Measurements from ENCODE around the gene UBA3. TPM values are rescaled to one million over a fixed set of nuclear protein-coding genes. Genes with fewer than 3 reads are reported as not detected.
A peak's percentile ranks its signal among the peaks of the same experiment; 100 is the strongest.

Gene UBA3
- total RNA-seq: 10 to 100 TPM; 68.0 to 95.2 TPM

GRCh38 chr3:69080233-69080920 lies at the start of gene UBA3:
Gene UBA3 (minus strand): TSS chr3:69080365. CDS start chr3:69080353, 12 bp downstream.
- no peaks in the 10 kb centered on the region for H3K9me3 Mint-ChIP-seq
- peak; percentile 54 for ATAC-seq (replicated peaks)
- peak within 1 kb of the TSS; percentile 90 for H3K4me3 Mint-ChIP-seq

GRCh38 chr3:69129531-69129930 lies 49.4 kb upstream of the UBA3 start:
- no peak for ATAC-seq (replicated peaks)
- Mint-ChIP-seq H3K4me3 (no peak overlapping the region), H3K27ac (no peak overlapping the region)

More at GRCh38 chr3:69080233-69080920, at the start of gene UBA3:
- Mint-ChIP-seq H3K27ac (peak within 1 kb of the TSS; percentile 96), H3K4me1 (peaks cover 35% of the 10 kb centered on the region), H3K36me3 (ENCODE audit: low read depth) (peaks cover 51% of the 10 kb centered on the region), H3K27me3 (no peaks in the 10 kb centered on the region)

GRCh38 chr3:69128509-69128908 lies 48.3 kb upstream of the UBA3 start:
- no peaks in the 10 kb centered on the region for H3K9me3 Mint-ChIP-seq
- H3K27me3 Mint-ChIP-seq: peaks cover 4% of the 10 kb centered on the region
- H3K4me1 Mint-ChIP-seq: no peaks in the 10 kb centered on the region
- H3K27ac Mint-ChIP-seq: no peak overlapping the region
- no peak for ATAC-seq (replicated peaks)
- H3K4me3 Mint-ChIP-seq: no peak overlapping the region
- no peaks in the 10 kb centered on the region for H3K36me3 Mint-ChIP-seq (ENCODE audit: low read depth)

More at GRCh38 chr3:69129531-69129930, 49.4 kb upstream of the UBA3 start:
- no peaks in the 10 kb centered on the region for H3K9me3 Mint-ChIP-seq
- peaks cover 4% of the 10 kb centered on the region for H3K27me3 Mint-ChIP-seq
- H3K4me1 Mint-ChIP-seq: no peaks in the 10 kb centered on the region
- H3K36me3 Mint-ChIP-seq (ENCODE audit: low read depth): no peaks in the 10 kb centered on the region

- no peak overlapping the region for H3K27ac Mint-ChIP-seq
- peaks cover 4% of the 10 kb centered on the region for H3K27me3 Mint-ChIP-seq
- H3K36me3 Mint-ChIP-seq (ENCODE audit: low read depth): no peaks in the 10 kb centered on the region
- no peaks in the 10 kb centered on the region for H3K9me3 Mint-ChIP-seq
- no peak overlapping the region for H3K4me3 Mint-ChIP-seq
- ATAC-seq (replicated peaks): no peak
- no peaks in the 10 kb centered on the region for H3K4me1 Mint-ChIP-seq
Observed at GRCh38 chr3:69126999-69127398, 46.8 kb upstream of the UBA3 start.

GRCh38 chr3:69126216-69126615 lies 46.1 kb upstream of the UBA3 start:
- H3K27ac Mint-ChIP-seq: no peak overlapping the region
- H3K27me3 Mint-ChIP-seq: peaks cover 4% of the 10 kb centered on the region
- no peaks in the 10 kb centered on the region for H3K9me3 Mint-ChIP-seq
- H3K4me3 Mint-ChIP-seq: no peak overlapping the region
- no peaks in the 10 kb centered on the region for H3K36me3 Mint-ChIP-seq (ENCODE audit: low read depth)
- no peak for ATAC-seq (replicated peaks)
- no peaks in the 10 kb centered on the region for H3K4me1 Mint-ChIP-seq

- ATAC-seq (replicated peaks): no peak
- Mint-ChIP-seq H3K9me3 (no peaks in the 10 kb centered on the region), H3K4me1 (no peaks in the 10 kb centered on the region), H3K27ac (no peak within 1 kb of the TSS), H3K4me3 (no peak within 1 kb of the TSS), H3K27me3 (no peaks in the 10 kb centered on the region), H3K36me3 (ENCODE audit: low read depth) (no peaks in the 10 kb centered on the region)
Observed at GRCh38 chr3:69122403-69122802, 42.2 kb upstream of the UBA3 start, which contains the start of gene LMOD3. Gene LMOD3 (minus strand): TSS chr3:69122595. CDS start chr3:69122386, 209 bp downstream.

GRCh38 chr3:69121950-69122349 lies 41.8 kb upstream of the UBA3 start:
- Mint-ChIP-seq H3K4me3 (no peak overlapping the region), H3K27ac (no peak overlapping the region), H3K4me1 (no peaks in the 10 kb centered on the region), H3K9me3 (no peaks in the 10 kb centered on the region), H3K36me3 (ENCODE audit: low read depth) (no peaks in the 10 kb centered on the region), H3K27me3 (no peaks in the 10 kb centered on the region)
- ATAC-seq (replicated peaks): no peak

- H3K4me3 Mint-ChIP-seq: no peak overlapping the region
- no peaks in the 10 kb centered on the region for H3K27me3 Mint-ChIP-seq
- no peak for ATAC-seq (replicated peaks)
- no peaks in the 10 kb centered on the region for H3K9me3 Mint-ChIP-seq
- H3K36me3 Mint-ChIP-seq (ENCODE audit: low read depth): no peaks in the 10 kb centered on the region
- H3K4me1 Mint-ChIP-seq: no peaks in the 10 kb centered on the region
- H3K27ac Mint-ChIP-seq: no peak overlapping the region
Observed at GRCh38 chr3:69121513-69121912, 41.3 kb upstream of the UBA3 start.

- H3K36me3 Mint-ChIP-seq (ENCODE audit: low read depth): no peaks in the 10 kb centered on the region
- no peaks in the 10 kb centered on the region for H3K27me3 Mint-ChIP-seq
- no peaks in the 10 kb centered on the region for H3K4me1 Mint-ChIP-seq
- H3K27ac Mint-ChIP-seq: no peak overlapping the region
- no peaks in the 10 kb centered on the region for H3K9me3 Mint-ChIP-seq
- ATAC-seq (replicated peaks): peak; percentile 81
- no peak overlapping the region for H3K4me3 Mint-ChIP-seq
Observed at GRCh38 chr3:69120879-69121464, 40.8 kb upstream of the UBA3 start.

GRCh38 chr3:69119681-69120080 lies 39.5 kb upstream of the UBA3 start:
- H3K4me1 Mint-ChIP-seq: no peaks in the 10 kb centered on the region
- H3K9me3 Mint-ChIP-seq: no peaks in the 10 kb centered on the region
- H3K27ac Mint-ChIP-seq: no peak overlapping the region
- no peaks in the 10 kb centered on the region for H3K27me3 Mint-ChIP-seq
- H3K4me3 Mint-ChIP-seq: no peak overlapping the region
- no peaks in the 10 kb centered on the region for H3K36me3 Mint-ChIP-seq (ENCODE audit: low read depth)
- ATAC-seq (replicated peaks): no peak

GRCh38 chr3:69119138-69119537 lies 39.0 kb upstream of the UBA3 start:
- no peaks in the 10 kb centered on the region for H3K36me3 Mint-ChIP-seq (ENCODE audit: low read depth)
- no peaks in the 10 kb centered on the region for H3K9me3 Mint-ChIP-seq
- no peak overlapping the region for H3K27ac Mint-ChIP-seq

GRCh38 chr3:69118555-69118954 lies 38.4 kb upstream of the UBA3 start:
- Mint-ChIP-seq H3K36me3 (ENCODE audit: low read depth) (no peaks in the 10 kb centered on the region), H3K4me1 (no peaks in the 10 kb centered on the region), H3K27ac (no peak overlapping the region), H3K9me3 (no peaks in the 10 kb centered on the region), H3K4me3 (no peak overlapping the region), H3K27me3 (no peaks in the 10 kb centered on the region)
- ATAC-seq (replicated peaks): no peak

More at GRCh38 chr3:69119138-69119537, 39.0 kb upstream of the UBA3 start:
- ATAC-seq (replicated peaks): no peak
- Mint-ChIP-seq H3K27me3 (no peaks in the 10 kb centered on the region), H3K4me3 (no peak overlapping the region), H3K4me1 (no peaks in the 10 kb centered on the region)

- Mint-ChIP-seq H3K27ac (no peak overlapping the region), H3K4me1 (no peaks in the 10 kb centered on the region), H3K27me3 (no peaks in the 10 kb centered on the region), H3K4me3 (no peak overlapping the region), H3K9me3 (no peaks in the 10 kb centered on the region), H3K36me3 (ENCODE audit: low read depth) (no peaks in the 10 kb centered on the region)
- ATAC-seq (replicated peaks): no peak
Observed at GRCh38 chr3:69116897-69117296, 36.7 kb upstream of the UBA3 start.

GRCh38 chr3:69116162-69116561 lies 36.0 kb upstream of the UBA3 start:
- no peaks in the 10 kb centered on the region for H3K9me3 Mint-ChIP-seq
- no peaks in the 10 kb centered on the region for H3K36me3 Mint-ChIP-seq (ENCODE audit: low read depth)
- no peak for ATAC-seq (replicated peaks)
- H3K27ac Mint-ChIP-seq: no peak overlapping the region
- no peaks in the 10 kb centered on the region for H3K4me1 Mint-ChIP-seq
- H3K27me3 Mint-ChIP-seq: no peaks in the 10 kb centered on the region
- no peak overlapping the region for H3K4me3 Mint-ChIP-seq

GRCh38 chr3:69115731-69116130 lies 35.6 kb upstream of the UBA3 start:
- Mint-ChIP-seq H3K27me3 (no peaks in the 10 kb centered on the region), H3K27ac (no peak overlapping the region), H3K9me3 (no peaks in the 10 kb centered on the region), H3K4me1 (no peaks in the 10 kb centered on the region), H3K4me3 (no peak overlapping the region), H3K36me3 (ENCODE audit: low read depth) (no peaks in the 10 kb centered on the region)
- peak; percentile 32 for ATAC-seq (replicated peaks)
